NT2/D1 (cell line): ENCODE data around the gene TLDC2.

Source experiments
- SUZ12 ChIP-seq: IDR thresholded peaks from 2 replicates; pipeline ENCODE4 v1.6.1; 2011; ENCODE audit not compliant: insufficient read length, insufficient read depth; ENCODE audit errors: extremely low read depth
- ZNF274 ChIP-seq: IDR thresholded peaks from 2 replicates; pipeline ENCODE4 v1.6.1; 2011; ENCODE audit warnings: mild to moderate bottlenecking, low read depth, low read length

DNA sequence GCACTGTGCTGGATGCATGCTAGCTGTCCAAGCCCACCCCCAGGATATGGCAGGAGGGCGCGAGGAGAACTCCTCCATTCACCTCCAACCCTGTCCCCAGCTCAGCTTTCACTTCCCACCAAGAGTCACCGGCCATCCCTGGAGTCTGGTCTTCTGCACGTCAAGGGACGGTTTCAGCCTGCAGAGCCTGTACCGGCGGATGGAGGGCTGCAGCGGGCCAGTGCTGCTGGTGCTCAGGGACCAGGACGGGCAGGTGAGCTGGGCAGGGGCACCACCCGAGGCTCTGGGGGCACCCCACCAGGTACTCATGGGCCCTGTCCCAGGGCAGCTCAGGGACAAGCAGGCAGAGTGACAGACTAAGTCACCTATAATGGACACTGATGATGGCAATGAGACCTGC, 3.0 kb downstream of the TLDC2 start:
- TF ChIP-seq SUZ12: no peak
- TF ChIP-seq ZNF274: no peak
